Activated CD4-positive, CD25-positive, alpha-beta regulatory T cell treated with anti-CD3 and anti-CD28 coated beads, Interleukin-2, amount 50 U/mL, for 72 hours (primary cell): ENCODE results near the gene CCDC32.
"Not testable (repeated sequence)": the region's sequence is repeated elsewhere in the genome, so short reads cannot be mapped to it uniquely, and the experiment has no call there.

Experiments
- DNase-seq: peaks from one replicate; pipeline ENCODE4 v3.0.0; 2021

CCDC32 gene, protein sequence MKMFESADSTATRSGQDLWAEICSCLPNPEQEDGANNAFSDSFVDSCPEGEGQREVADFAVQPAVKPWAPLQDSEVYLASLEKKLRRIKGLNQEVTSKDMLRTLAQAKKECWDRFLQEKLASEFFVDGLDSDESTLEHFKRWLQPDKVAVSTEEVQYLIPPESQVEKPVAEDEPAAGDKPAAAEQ

DNA sequence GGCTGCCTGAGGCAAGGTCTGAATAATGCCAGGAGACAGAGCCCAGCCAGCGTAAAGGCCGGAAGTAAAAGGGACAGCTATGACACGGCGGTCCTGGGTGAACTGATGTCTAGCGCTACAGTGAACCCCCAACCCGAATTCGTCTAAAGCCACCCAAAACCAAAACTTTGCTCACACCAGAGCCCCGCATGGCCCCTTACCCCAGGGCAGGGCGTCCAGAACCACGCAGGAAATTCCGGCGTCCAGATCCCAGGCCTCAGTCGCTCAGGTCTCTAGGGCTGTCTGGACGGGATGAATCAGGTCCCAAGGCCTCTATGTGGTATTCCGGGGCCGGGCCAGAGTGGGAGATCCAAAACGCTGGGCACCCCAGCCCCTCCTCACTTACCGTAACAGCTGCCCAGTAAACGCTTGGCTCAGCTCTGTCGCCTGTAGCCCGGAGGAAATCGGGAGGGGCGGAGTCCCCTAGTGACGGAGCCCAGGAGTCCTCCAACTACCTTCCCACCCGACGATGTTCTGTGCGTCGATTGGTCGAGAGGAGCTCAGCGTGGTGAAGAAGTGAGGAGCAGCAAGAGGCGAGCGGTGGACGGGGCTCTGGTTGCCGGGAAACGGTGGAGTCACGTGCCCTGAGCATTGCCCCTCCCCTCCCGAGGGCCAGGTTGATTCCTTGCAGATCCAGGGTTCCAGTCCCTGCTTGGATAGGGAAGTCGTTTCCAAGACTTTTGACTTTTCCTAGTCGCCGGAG is at the start of gene CCDC32:
TSS of gene CCDC32 (minus strand) at position 452 of the 742 bp plus-strand sequence. CDS start 2,027 bp downstream, outside the sequence.
- peak; percentile 90 for DNase-seq

DNA sequence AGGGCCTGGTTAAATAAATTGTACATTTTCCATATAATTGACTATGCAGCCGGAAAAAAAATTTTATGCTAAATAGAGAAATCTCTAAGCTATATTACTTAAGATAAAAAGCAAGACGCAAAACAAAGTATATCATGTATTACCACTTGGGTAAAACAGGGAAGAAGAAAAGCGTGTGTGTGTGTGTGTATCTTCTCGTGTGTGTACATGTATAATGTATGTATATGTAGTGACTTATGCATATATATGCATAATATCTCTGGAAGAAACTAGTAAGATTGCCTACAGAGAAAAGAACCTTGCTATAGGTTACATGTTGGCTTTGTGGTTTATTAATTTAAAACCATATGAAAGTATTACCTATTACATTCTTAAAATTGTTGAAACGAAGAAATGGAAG is 48.2 kb upstream of the CCDC32 start:
- no peak for DNase-seq

DNA sequence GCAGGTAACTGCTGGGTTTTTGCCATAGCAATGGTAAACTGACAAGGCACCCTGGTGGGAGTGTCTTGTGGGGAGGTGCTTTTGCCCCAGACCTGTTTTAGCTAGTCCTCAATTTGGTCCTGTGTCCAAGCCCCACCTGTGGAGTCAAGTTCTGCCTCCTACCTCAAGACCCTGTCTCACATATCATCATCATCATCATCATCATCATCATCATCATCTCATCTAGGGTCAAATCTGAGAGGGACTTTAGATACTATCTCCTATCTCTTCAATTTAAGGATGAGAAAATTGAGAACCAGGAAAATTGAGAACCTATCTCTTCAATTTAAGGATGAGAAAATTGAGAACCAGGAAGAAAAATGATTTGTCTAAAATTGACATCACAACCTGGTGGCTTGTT is 39.1 kb upstream of the CCDC32 start:
- no peak for DNase-seq

- DNase-seq, result no peak
These were observed 36.1 kb upstream of the CCDC32 start for GRCh38 chr15:40600956-40601355.

GRCh38 chr15:40598672-40599071 is 33.8 kb upstream of the CCDC32 start:
- no peak for DNase-seq

DNA sequence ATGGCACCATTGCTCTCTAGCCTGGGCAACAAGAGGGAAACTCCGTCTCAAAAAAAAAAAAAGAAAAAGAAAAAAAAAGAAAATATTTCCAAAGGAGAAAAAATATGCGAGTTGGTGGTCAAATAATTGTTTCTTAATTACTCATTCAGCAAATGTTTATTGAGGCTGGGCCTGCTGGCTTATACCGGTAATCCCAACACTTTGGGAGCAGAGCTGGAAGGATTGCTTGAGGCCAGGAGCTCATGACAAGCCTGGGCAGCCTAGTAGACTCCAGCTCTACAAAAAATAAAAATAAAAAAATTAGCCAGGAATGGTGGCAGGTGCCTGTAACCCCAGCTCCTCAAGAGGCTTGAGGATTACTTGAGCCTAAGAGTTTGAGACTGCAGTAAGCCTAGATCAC is 33.3 kb upstream of the CCDC32 start:
- no peak for DNase-seq

DNA sequence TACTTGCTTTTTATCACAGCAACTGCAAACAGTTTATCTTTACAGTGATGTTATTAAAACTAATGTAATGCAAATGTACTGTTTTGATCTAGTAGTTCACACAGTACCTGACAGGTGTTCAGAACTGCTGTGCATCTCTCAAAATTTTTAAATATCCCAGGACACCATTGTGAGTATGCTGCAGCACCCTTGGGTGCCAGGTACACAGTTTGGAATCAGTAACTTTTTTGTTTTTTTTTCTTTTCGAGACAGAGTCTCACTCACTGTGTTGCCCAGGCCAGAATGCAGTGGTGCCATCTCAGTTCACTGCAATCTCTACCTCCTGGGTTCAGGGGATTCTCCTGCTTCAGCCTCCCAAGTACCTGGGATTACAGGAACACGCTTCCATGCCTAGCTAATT is 32.2 kb upstream of the CCDC32 start:
- no peak for DNase-seq

- DNase-seq, result no peak
These were observed 30.9 kb upstream of the CCDC32 start for GRCh38 chr15:40595773-40596172.

DNA sequence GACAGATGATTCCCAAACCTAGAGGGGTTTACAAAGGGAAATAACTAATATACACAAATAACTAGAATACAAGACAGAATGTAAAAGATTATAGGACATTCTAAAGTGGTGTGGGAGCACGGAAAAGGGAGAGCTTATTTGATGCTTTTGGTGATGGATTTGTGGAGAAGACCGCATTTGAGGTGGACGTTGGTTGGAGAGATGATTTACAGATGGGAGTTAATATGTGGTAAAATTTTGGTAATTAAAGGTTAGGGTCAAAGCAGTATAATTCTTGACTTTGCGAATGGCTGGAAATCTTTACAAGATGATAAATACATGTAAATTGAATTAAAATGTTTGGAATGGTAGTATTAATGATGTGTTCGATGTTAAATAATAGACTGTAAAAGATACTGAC is 30.4 kb upstream of the CCDC32 start:
- DNase-seq, result no peak

DNA sequence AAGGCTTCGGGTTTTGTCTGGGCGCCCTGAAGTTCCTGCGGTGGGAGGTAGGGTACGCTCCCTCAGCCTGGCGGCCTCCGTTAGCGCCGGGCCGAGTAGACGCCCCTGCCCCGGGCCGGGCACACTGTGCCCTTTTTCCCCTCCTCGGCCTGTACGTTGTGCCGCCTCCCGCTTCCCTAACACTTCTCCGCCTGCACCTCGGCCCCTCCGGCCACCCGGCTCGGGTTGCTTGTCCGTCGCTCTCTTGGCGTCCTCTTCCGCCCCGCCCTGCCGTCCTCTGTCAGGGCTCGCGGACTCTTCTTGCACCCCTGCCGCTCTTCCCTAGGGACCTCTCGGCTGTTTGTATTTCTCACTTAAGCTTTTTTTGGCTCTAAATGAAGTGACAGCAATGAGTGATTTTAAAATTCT is 29.6 kb upstream of the CCDC32 start:
- peak; percentile 64 for DNase-seq

DNA sequence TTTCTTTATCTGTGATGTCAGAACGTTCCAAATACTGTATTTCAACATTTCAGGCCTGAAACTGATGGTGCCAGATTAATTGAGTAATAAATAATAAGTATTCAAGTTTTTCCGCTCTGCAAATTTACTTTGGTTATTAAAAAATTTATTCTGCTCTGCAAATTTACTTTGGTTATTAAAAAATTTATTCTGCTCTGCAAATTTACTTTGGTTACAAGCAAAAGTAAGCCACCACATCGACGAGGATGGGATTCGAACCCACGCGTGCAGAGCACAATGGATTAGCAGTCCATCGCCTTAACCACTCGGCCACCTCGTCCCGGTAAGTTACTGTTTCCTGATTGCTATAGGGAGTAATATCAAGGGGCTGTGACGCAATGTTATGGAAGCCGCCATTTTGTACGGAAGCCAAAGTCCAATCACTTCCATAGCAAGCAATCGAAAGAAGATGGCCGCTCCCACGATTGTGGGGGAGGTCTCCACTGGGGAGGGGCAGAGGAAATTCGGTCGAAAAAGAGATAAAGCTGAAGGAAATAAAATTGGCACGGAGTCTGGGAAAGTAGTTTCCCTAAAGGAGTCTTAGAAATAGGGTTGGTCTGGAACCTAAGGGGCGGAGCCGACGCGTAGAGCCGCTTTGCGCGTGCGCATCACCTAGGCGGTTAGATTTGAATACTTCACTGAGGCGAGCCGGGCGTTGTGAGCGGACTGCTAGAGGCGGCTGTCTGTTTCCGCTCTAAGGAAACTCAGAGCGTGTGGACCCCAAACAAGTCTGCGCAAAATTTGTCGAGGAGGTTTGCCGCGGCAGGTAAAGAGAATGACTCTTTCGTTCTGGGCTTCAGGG is 29.0 kb upstream of the CCDC32 start, which contains the start of gene KNL1:
TSS of gene KNL1 (plus strand) at position 662 of the 841 bp plus-strand sequence. CDS start 8,683 bp downstream, outside the sequence.
- DNase-seq, result peak; percentile 88

DNA sequence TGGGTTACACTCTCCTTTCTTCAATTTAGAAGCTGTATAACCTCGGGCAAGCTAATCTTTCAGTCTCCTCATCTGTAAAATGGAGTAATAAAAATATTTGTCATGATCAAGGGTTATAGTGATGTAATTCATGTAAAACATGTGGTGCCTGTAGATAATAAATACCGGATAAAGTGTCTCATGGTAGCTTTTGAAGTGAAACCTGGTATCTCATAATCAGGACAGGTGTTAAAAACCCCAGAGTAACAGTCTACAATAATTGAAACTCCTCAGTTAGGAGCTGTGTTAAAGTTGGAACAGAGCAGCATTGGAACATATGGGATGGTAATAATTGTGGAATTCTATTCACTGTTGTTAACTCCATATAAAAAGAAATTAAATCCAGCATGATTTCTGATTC is 28.3 kb upstream of the CCDC32 start:
- DNase-seq, result no peak

DNA sequence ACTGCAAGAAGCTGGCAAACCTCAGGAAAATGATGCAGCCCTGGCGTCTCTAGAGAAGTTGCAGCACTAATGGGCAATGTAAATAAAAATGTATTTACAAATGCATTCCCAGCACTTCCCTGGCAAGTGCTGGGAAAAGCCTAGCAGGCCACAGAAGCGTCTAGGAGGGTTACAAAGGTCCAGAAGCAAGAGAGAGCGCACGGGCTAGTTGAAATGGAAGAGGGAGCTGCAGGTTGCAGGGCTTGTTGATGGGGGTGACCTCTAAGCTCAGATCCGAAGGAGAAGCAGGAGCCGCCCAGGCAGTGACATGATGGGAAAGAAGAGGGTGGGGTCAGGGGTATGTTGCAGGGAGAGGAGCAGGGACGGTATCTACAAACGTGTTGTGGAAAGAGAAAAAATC is 26.5 kb upstream of the CCDC32 start:
- DNase-seq, result no peak

GRCh38 chr15:40590667-40591050 is 25.8 kb upstream of the CCDC32 start:
- DNase-seq, result no peak

DNA sequence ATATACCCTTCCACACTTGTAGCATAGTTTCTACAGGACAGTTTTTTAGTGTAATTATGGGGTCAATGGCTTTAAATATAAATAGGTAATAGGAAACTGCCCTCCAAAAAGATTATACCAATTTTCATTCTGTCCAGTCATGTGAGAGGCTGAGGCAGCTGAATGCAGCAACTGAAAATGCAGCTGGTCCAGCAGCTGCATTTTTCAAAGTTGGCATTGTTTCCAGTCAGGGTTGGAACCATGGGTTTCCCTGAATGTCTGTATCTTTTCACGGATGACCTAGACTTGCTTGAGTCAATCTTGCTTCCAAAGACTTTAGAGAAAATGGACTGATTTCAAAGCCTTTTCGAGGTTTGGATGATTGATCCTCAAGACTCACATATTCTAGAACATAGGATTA is 19.3 kb upstream of the CCDC32 start:
- no peak for DNase-seq

GRCh38 chr15:40582726-40583246 is 17.9 kb upstream of the CCDC32 start:
- DNase-seq, result no peak

DNA sequence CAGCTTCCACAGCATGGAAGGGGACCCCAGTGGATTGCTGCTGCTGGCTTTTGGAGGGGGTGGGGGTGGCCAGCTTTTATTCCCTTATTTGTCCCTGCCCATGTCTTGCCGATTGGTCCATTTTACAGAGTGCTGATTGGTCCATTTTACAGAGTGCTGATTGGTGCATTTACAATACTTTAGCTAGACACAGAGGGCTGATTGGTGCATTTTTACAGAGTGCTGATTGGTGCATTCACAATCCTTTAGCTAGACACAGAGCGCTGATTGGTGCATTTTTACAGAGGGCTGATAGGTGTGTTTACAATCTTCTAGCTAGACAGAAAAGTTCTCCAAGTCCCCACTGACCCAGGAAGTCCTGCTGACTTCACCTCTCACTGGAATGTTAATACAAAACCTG is 17.0 kb upstream of the CCDC32 start:
- DNase-seq, result not testable (repeated sequence)

DNA sequence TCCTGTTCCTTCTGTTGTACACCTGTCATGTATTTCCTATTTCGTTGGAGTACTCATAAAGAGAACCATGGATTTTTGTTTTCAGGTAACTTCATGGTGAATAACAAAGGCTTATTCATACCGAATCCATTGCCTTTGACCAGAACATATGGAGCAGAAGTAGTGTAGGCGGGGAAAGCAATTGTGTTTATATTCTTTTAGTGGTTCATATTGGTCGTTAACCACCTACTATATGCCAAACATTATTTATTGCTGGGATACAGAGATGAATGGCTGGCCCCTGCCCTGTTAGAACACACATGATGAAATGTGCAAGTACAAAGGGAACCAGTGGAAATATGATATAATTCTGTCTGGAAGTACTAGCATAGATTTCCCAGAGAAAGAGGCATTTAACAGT is 14.1 kb upstream of the CCDC32 start:
- DNase-seq, result no peak

DNA sequence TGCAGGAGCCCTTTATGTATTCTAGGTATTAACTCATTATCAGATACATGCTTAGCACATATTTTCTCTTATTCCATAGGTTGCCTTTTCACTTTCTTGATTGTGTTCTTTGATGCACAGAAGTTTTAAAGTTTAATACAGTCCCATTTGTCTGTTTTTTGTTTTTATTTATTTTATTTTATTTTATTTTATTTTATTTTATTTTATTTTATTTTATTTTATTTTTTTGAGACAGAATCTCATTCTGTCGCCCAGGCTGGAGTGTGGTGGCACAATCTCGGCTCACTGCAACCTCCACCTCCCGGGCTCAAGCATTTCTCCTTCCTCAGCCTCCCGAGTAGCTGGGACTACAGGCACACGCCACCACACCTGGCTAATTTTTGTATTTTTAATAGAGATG is 12.1 kb upstream of the CCDC32 start:
- DNase-seq, result not testable (repeated sequence)

DNA sequence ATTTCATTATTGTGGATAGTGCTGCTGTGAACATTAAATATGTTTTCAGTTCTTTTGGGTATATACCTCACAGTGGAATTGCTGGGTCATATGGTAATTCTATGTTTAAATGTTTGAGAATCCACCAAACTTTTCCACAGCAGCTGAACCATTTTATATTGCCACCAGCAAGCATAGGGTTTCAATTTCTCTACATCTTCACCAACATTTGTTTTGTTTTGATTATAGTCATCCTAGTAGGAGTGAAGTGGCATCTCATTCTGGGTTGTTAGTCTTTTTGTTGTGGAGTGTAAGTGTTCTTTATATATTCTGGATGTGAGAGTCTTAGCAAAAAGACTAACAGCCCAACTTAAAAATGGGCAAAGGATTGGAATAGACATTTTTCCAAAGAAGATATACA is 10.3 kb upstream of the CCDC32 start:
- DNase-seq, result no peak

GRCh38 chr15:40569129-40569953 is 4.5 kb upstream of the CCDC32 start, which contains the start of gene RPUSD2:
RPUSD2 (plus strand) TSS chr15:40569299; CDS start chr15:40569338, 39 bp downstream.
- peak; percentile 90 for DNase-seq

GRCh38 chr15:40567111-40567510 is 2.3 kb upstream of the CCDC32 start:
- DNase-seq, result no peak
